Stimulated activated CD8-positive, alpha-beta memory T cell treated with anti-CD3 and anti-CD28 coated beads, Interleukin-7, amount 100 ng/mL, for 1 hour (primary cell): ENCODE measurements around the gene NEU3.

ENCODE experiments used
- DNase-seq, 2 donors: peaks; one replicate each; pipeline ENCODE4 v3.0.0-alpha.2; 2020; ENCODE audit warnings: low read depth in 2 of 2

Gene NEU3

GRCh38 chr11:75063741-75064314 lies 75.1 kb downstream of the NEU3 start:
- no peak for DNase-seq

- no peak for DNase-seq
Observed at GRCh38 chr11:75066061-75066460, 77.3 kb downstream of the NEU3 start.
